K562 (cell line): Measurements from ENCODE around the gene EEA1.

Source experiments
- RAD21 ChIP-seq, 2 experiments: fragments of 250-450 bp in 1 of 2; fragments of 450-650 bp in 1 of 2; sonication (Bioruptor Pico) in 1 of 2; formaldehyde crosslinking in 1 of 2; IDR thresholded peaks in 1 of 2; conservative IDR thresholded peaks in 1 of 2; 2 replicates each; pipeline versions ENCODE4 v1.4.0 to v1.8.0; 2020 to 2022; ENCODE audit warnings: mild to moderate bottlenecking in 2 of 2, moderate library complexity in 1 of 2
- SP1 ChIP-seq: sonication (generic); formaldehyde crosslinking; IDR thresholded peaks from 2 replicates; pipeline ENCODE4 v1.8.1; 2022; ENCODE audit warnings: mild to moderate bottlenecking, missing genetic modification reagents
- TCF7 ChIP-seq: sonication (generic); IDR thresholded peaks from 2 replicates; pipeline ENCODE4 v1.6.1; 2016; ENCODE audit warnings: antibody characterized with exemption, borderline replicate concordance
- ZNF140 ChIP-seq: fragments of 250-450 bp; sonication (Bioruptor Pico); IDR thresholded peaks from 2 replicates; pipeline ENCODE4 v1.8.0; 2021; ENCODE audit warnings: moderate library complexity, mild to moderate bottlenecking, inconsistent platforms
- TF ChIP-seq, protein P1 (sequence below): fragments of 450-650 bp; IDR thresholded peaks from 2 replicates; pipeline ENCODE4 v1.6.1; 2016; ENCODE audit warnings: antibody characterized with exemption

DNA sequence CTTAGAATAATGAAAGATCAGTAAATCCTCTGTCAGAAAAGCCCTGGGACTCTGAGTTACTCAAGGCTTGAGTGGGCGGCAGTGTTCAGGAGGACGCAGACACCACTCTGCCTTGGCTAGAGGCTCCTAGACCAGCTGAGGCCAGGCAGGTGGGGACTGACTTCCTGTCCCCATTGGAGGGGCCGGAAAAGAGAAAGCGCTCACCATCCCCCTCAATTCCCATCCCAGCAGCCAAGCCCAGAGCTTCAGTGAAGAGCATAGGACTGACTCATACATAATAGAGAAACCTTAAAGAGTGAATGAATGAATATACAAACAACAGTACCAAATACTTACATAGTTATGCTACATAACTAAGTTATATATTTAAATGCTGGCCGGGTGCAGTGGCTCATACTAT, 164.3 kb downstream of the EEA1 start:
- TF ChIP-seq, protein P1, sequence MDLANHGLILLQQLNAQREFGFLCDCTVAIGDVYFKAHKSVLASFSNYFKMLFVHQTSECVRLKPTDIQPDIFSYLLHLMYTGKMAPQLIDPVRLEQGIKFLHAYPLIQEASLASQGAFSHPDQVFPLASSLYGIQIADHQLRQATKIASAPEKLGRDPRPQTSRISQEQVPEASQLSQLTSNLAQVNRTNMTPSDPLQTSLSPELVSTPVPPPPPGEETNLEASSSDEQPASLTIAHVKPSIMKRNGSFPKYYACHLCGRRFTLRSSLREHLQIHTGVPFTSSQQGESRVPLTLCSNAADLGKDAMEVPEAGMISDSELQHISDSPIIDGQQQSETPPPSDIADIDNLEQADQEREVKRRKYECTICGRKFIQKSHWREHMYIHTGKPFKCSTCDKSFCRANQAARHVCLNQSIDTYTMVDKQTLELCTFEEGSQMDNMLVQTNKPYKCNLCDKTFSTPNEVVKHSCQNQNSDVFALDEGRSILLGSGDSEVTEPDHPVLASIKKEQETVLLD: no peak
- no peak for TF ChIP-seq TCF7
- no peak for TF ChIP-seq RAD21 (CRISPR knock-in tag; conservative IDR thresholded peaks at IDR 0.05 in 1 of 2, IDR thresholded peaks at IDR 0.05 in 1 of 2)
- no peak for TF ChIP-seq ZNF140 (CRISPR knock-in tag)
- no peak for TF ChIP-seq SP1 (CRISPR knock-in tag)
